ENCODE results near the gene STRAP.

- TF ChIP-seq, protein P1, sequence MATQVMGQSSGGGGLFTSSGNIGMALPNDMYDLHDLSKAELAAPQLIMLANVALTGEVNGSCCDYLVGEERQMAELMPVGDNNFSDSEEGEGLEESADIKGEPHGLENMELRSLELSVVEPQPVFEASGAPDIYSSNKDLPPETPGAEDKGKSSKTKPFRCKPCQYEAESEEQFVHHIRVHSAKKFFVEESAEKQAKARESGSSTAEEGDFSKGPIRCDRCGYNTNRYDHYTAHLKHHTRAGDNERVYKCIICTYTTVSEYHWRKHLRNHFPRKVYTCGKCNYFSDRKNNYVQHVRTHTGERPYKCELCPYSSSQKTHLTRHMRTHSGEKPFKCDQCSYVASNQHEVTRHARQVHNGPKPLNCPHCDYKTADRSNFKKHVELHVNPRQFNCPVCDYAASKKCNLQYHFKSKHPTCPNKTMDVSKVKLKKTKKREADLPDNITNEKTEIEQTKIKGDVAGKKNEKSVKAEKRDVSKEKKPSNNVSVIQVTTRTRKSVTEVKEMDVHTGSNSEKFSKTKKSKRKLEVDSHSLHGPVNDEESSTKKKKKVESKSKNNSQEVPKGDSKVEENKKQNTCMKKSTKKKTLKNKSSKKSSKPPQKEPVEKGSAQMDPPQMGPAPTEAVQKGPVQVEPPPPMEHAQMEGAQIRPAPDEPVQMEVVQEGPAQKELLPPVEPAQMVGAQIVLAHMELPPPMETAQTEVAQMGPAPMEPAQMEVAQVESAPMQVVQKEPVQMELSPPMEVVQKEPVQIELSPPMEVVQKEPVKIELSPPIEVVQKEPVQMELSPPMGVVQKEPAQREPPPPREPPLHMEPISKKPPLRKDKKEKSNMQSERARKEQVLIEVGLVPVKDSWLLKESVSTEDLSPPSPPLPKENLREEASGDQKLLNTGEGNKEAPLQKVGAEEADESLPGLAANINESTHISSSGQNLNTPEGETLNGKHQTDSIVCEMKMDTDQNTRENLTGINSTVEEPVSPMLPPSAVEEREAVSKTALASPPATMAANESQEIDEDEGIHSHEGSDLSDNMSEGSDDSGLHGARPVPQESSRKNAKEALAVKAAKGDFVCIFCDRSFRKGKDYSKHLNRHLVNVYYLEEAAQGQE (IDR thresholded peaks at IDR 0.05; ENCODE audit: insufficient replicate concordance, low read depth): no peak
- TF ChIP-seq CTCF (IDR thresholded peaks at IDR 0.05; ENCODE audit: insufficient read depth, low read length): no peak
- TF ChIP-seq POLR2AphosphoS5 (IDR thresholded peaks at IDR 0.05; ENCODE audit: low read depth): no peak
- TF ChIP-seq GABPA (IDR thresholded peaks at IDR 0.05; ENCODE audit: low read depth): no peak
- TF ChIP-seq SPI1 (IDR thresholded peaks at IDR 0.05; ENCODE audit: borderline replicate concordance, low read depth): no peak
These were observed 14.0 kb upstream of the STRAP start for GRCh38 chr12:15868186-15868585.
